AG09319 (cell line): ENCODE data around the gene TIMM44.
A peak's percentile ranks its signal among the peaks of the same experiment; 100 is the strongest.

Experiments
- DNase-seq: peaks from one replicate; pipeline ENCODE4 v3.0.0-alpha.2; 2010; ENCODE audit warnings: low read depth; ENCODE audit errors: extremely low read depth
- CTCF ChIP-seq: IDR thresholded peaks from 2 replicates; pipeline ENCODE4 v1.5.1; 2011; ENCODE audit warnings: low read depth, mild to moderate bottlenecking, inconsistent platforms, low read length, moderate library complexity

Gene TIMM44

DNA sequence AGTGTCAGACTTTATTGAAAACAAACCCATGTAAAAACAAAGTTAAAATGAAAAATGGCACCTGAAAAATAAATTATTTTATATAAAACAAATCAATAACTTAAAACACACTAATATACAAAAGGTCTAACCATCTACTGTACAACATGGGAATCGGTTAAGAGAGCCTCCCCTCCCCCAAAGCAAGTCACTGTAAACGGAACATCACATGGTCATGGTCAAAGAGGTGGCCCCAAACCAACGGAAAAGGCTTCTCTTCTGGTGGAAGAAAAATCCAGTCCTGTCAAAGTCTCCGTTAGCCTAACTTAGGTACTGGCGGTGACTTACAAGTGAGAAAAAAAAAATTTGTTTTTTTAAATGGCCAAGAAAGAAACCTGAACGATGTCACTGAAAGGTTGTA, 15.7 kb upstream of the TIMM44 start:
- TF ChIP-seq CTCF: no peak

GRCh38 chr19:7955696-7956095, 12.2 kb upstream of the TIMM44 start:
- DNase-seq: no peak
- TF ChIP-seq CTCF: no peak

More for the DNA sequence above, 15.7 kb upstream of the TIMM44 start:
- no peak for DNase-seq

DNA sequence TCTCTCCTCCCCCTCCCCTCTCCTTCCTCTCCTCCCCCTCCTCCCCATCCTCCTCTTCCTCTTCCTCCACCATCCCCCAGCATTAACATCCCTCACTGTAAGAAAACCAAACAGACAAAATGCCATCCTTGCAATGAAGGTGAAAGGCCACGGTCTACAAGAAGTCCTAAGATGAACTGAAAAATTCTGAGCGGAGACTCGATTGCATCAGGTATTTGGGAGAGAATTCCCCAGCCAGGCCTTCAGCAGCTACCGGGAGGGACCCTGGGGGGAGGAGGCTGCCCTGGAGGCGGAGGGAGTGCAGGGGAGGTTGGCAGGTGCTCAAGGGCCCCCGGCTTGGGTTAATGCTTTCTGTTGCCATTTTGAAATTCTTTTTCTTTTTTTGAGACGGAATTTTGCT, 10.1 kb upstream of the TIMM44 start:
- TF ChIP-seq CTCF: no peak
- DNase-seq: no peak

DNA sequence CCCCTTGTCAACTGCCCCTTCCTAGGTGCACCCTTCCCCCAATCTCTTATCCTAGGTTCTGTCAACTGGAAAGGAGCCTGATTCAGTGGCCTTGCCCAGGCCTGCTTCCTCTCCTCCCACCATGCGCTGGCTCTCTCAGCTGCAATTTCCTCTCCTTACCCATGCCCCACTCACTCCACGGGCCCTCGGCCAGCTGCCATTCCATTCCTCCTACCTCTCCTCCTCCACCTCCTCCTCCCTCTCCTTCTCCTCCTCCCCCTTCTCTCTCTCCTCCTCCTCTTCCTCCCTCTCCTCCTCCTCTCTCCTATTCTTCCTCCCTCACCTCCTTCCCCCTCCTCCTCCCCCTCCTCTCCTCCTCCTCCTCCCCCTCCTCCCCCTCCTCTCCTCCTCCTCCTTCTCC, 9.6 kb upstream of the TIMM44 start:
- DNase-seq: no peak
- TF ChIP-seq CTCF: no peak

- no peak for DNase-seq
- TF ChIP-seq CTCF: no peak
These were observed 4.5 kb upstream of the TIMM44 start for GRCh38 chr19:7947939-7948338.

- DNase-seq: peak; percentile 72
- peak; percentile 70 for TF ChIP-seq CTCF
These were observed 803 bp upstream of the TIMM44 start for GRCh38 chr19:7944177-7944761.

DNA sequence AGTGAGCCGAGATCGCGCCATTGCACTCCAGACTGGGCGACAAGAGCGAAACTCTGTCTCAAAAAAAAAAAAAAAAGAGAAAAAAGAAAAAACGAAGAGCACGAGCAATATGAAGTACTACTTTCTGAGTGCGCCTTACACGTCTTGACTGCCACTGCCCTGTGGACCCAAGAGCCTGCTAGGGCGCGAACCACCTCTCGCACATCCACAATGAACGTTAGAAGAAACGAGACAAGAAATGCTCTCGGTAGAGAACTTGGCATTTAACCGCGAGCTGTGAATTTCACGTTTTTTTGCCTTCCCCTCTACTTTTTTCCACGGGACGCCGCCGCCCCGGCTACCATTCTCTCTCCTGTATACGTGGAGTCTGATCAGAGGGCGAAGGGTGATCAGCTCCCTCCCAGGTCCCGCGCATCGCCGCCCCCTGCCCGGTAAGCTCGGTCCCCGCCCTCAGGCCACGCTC, 454 bp downstream of the TIMM44 start:
- TF ChIP-seq CTCF: no peak
- DNase-seq: no peak
